GM23248 (cell line): ENCODE results near the gene PPFIBP1. TPM values are rescaled to one million over a fixed set of nuclear protein-coding genes. Genes with fewer than 3 reads are reported as not detected.
A peak's percentile ranks its signal among the peaks of the same experiment; 100 is the strongest.
"Not testable (repeated sequence)": the region's sequence is repeated elsewhere in the genome, so short reads cannot be mapped to it uniquely, and the experiment has no call there.

Experiments
- DNase-seq: peaks from one replicate; pipeline ENCODE4 v3.0.0-alpha.2; 2015
- H2AFZ ChIP-seq: fragments of 200-600 bp; sonication (generic); 2 replicates; pipeline ENCODE4 v1.6.1; 2016; ENCODE audit warnings: antibody characterized with exemption
- H3F3A ChIP-seq: fragments of 200-600 bp; sonication (generic); 2 replicates; pipeline ENCODE4 v1.6.1; 2016; ENCODE audit warnings: mild to moderate bottlenecking, antibody characterized with exemption, mixed run types; ENCODE audit not compliant: insufficient read depth
- H3K27ac ChIP-seq: fragments of 200-600 bp; sonication (generic); 2 replicates; pipeline ENCODE4 v1.5.1; 2016; ENCODE audit warnings: mild to moderate bottlenecking
- H3K27me3 ChIP-seq: fragments of 200-600 bp; sonication (generic); replicated peaks from 2 replicates; pipeline ENCODE4 v1.6.1; 2016; ENCODE audit warnings: mild to moderate bottlenecking; ENCODE audit not compliant: insufficient read depth
- H3K36me3 ChIP-seq: fragments of 200-600 bp; sonication (generic); 2 replicates; pipeline ENCODE4 v1.6.1; 2016; ENCODE audit warnings: low read depth, mild to moderate bottlenecking
- H3K4me1 ChIP-seq: fragments of 200-600 bp; sonication (generic); 2 replicates; pipeline ENCODE4 v1.6.1; 2016; ENCODE audit warnings: mild to moderate bottlenecking; ENCODE audit not compliant: insufficient read depth
- H3K4me2 ChIP-seq: fragments of 200-600 bp; sonication (generic); one replicate; pipeline ENCODE4 v1.6.1; 2016; ENCODE audit warnings: mild to moderate bottlenecking; ENCODE audit not compliant: unreplicated experiment
- H3K4me3 ChIP-seq: fragments of 200-600 bp; sonication (generic); 2 replicates; pipeline ENCODE4 v1.5.1; 2016; ENCODE audit warnings: mild to moderate bottlenecking
- H3K79me2 ChIP-seq: fragments of 200-600 bp; sonication (generic); 2 replicates; pipeline ENCODE4 v1.6.1; 2016; ENCODE audit warnings: mild to moderate bottlenecking; ENCODE audit not compliant: insufficient read depth
- H3K9ac ChIP-seq: fragments of 200-600 bp; sonication (generic); 2 replicates; pipeline ENCODE4 v1.6.1; 2016; ENCODE audit warnings: mild to moderate bottlenecking
- H3K9me2 ChIP-seq: fragments of 200-600 bp; sonication (generic); 2 replicates; pipeline ENCODE4 v1.6.1; 2016; ENCODE audit warnings: mixed run types, mild to moderate bottlenecking, moderate library complexity; ENCODE audit not compliant: insufficient read depth
- H3K9me3 ChIP-seq: fragments of 200-600 bp; sonication (generic); one replicate; pipeline ENCODE4 v1.6.1; 2017; ENCODE audit warnings: low read depth
- H4K20me1 ChIP-seq: fragments of 200-600 bp; sonication (generic); 2 replicates; pipeline ENCODE4 v1.6.0; 2016; ENCODE audit not compliant: insufficient read depth
- EZH2 ChIP-seq: fragments of 200-600 bp; sonication (generic); IDR thresholded peaks from 2 replicates; pipeline ENCODE4 v1.6.1; 2018; ENCODE audit warnings: antibody characterized with exemption, mild to moderate bottlenecking; ENCODE audit not compliant: insufficient read depth, poor library complexity, severe bottlenecking
- EZH2phosphoT487 ChIP-seq: fragments of 200-600 bp; sonication (generic); IDR thresholded peaks from 2 replicates; pipeline ENCODE4 v1.6.1; 2018; ENCODE audit warnings: antibody characterized with exemption, moderate library complexity, mild to moderate bottlenecking, low read depth; ENCODE audit not compliant: insufficient read depth
- WGBS, 2 experiments: methylation state at CpG; one replicate each; pipeline ENCODE4 v1.1.6; 2015 to 2017; ENCODE audit warnings: low lambda C conversion rate in 2 of 2, low coverage in 1 of 2; ENCODE audit errors: missing lambda C conversion rate in 2 of 2; 5-methylcytosine and 5-hydroxymethylcytosine counted together
- in situ Hi-C: fragments of 300-500 bp; cut with MboI; formaldehyde crosslinking; loops from 2 replicates; pipeline ENCODE4 v1.15.0; 2020
- polyA plus RNA-seq: library from polyadenylated mRNA; unstranded; fragments of >200 nt; fragmentation: Nextera tagmentation; extraction: Ambion mirVana; gene quantifications from 2 replicates; pipeline ENCODE4 v1.2.1, GENCODE V29; 2016
- total RNA-seq: library from RNA; depleted of rRNA; stranded (reverse); fragments of >200 nt; shearing (Covaris generic); gene quantifications from 2 replicates; pipeline ENCODE4 v1.2.3, GENCODE V29; 2014

Gene PPFIBP1
- total and polyA plus RNA-seq, 2 experiments from 2014 or later: 86.0 to 101 TPM

GRCh38 chr12:27595231-27595642, 71.2 kb downstream of the PPFIBP1 start:
- H2AFZ ChIP-seq: no peak overlapping the region
- 22 to 24% methylated on average over 16 of the region's 16 CpGs for WGBS, 2 experiments

GRCh38 chr12:27598866-27599265, 74.9 kb downstream of the PPFIBP1 start:
- H3K4me1 ChIP-seq: peaks cover 39% of the 10 kb centered on the region
- H3K9me3 ChIP-seq, H3K9me2 ChIP-seq, H2AFZ ChIP-seq, H3K9ac ChIP-seq, in situ Hi-C loops, H3K27ac ChIP-seq, H3K36me3 ChIP-seq, H3K4me3 ChIP-seq, H3K27me3 ChIP-seq, DNase-seq, H4K20me1 ChIP-seq, H3K4me2 ChIP-seq: not testable (repeated sequence)
- H3F3A ChIP-seq: peaks cover 11% of the 10 kb centered on the region
- H3K79me2 ChIP-seq: peaks cover 99% of the 10 kb centered on the region
- 52 to 56% methylated on average over 1 of the region's 1 CpG for WGBS, 2 experiments

More at GRCh38 chr12:27595231-27595642, 71.2 kb downstream of the PPFIBP1 start:
- Histone ChIP-seq H3K9me2 (no peaks in the 10 kb centered on the region), H4K20me1 (no peaks in the 10 kb centered on the region), H3K4me3 (no peak overlapping the region), H3K4me2 (peak overlapping the region; percentile 35), H3K9me3 (no peaks in the 10 kb centered on the region), H3K79me2 (peaks cover 99% of the 10 kb centered on the region), H3K9ac (peak overlapping the region; percentile 64), H3K4me1 (peaks cover 16% of the 10 kb centered on the region), H3F3A (peaks cover 20% of the 10 kb centered on the region; the same call in 1 of the 2 replicates), H3K27me3 (no peaks in the 10 kb centered on the region), H3K27ac (peak overlapping the region; percentile 63), H3K36me3 (no peaks in the 10 kb centered on the region)
- peak; percentile 88 for DNase-seq
- TF ChIP-seq EZH2phosphoT487 (no peak), EZH2 (no peak)
- in situ Hi-C loops: no loop called here

DNA sequence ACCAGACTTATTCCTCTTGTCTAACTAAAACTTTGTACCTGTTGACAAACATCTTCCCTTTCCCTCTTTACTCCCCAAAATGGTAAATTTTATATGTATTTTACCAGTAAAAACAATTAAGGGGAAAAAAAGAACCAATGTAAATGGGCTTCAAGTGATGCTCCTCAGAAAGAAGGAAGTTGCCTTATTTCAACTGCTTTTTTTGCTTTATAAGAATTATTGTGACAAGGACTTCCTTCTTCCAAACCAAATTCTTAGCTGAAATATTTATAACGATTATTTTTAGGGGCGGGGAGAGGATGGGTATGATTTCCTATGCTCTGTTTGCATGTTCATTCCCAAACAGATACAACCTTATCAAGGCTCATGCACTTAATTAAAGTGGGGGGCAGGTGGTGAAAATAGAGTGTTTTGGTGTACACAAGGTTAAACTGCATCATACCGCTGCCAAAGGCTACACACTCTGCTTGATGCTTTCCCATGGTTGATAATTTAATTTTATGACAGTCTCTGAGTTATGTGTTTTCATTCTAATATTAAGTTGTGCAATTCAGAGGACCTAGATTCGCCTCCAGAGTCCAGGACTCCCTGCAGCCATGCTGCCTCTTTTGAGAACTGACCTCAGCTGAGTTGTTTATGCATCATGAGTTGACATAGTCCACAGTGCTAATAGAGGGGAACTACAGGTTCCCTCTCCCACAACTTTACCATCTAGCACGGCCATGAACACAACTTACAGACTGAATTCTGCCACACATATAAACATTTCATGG, 77.2 kb downstream of the PPFIBP1 start:
- H3K9ac ChIP-seq, H4K20me1 ChIP-seq, H3K9me3 ChIP-seq, H3K27ac ChIP-seq, in situ Hi-C loops, H3K36me3 ChIP-seq, DNase-seq, H3K27me3 ChIP-seq, H3K9me2 ChIP-seq, H3K4me3 ChIP-seq, H2AFZ ChIP-seq: not testable (repeated sequence)
- Histone ChIP-seq H3K4me2 (peak overlapping the region; percentile 24), H3K79me2 (peaks cover 100% of the 10 kb centered on the region), H3F3A (peaks cover 11% of the 10 kb centered on the region), H3K4me1 (peaks cover 28% of the 10 kb centered on the region)
- 66 to 80% methylated on average over 5 of the region's 5 CpGs for WGBS, 2 experiments

DNA sequence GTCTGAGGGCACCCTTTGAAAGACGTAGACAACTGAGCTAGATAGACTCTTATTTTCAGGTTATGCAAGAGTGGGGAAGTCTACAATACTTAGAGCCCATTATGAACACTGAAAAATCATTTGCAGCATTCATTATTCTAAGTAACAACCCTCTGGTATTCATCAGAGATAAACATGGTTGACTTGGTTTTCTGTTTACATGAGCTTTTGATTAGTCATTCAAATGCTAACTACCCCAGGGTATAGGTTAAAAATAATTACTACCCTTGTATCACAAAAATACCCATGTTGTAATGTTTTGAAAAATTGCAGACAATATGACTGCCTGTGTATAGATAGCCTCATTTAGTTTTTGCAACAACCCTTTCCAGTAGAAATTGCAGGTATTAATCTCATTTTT, 78.5 kb downstream of the PPFIBP1 start:
- H3K27ac ChIP-seq: no peak overlapping the region
- H3K4me2 ChIP-seq: no peak overlapping the region
- no peak overlapping the region for H3K4me3 ChIP-seq
- no peaks in the 10 kb centered on the region for H4K20me1 ChIP-seq
- H2AFZ ChIP-seq: no peak overlapping the region
- TF ChIP-seq EZH2phosphoT487: no peak
- no peak for TF ChIP-seq EZH2
- peaks cover 36% of the 10 kb centered on the region for H3K4me1 ChIP-seq
- peaks cover 100% of the 10 kb centered on the region for H3K79me2 ChIP-seq
- H3K36me3 ChIP-seq: no peaks in the 10 kb centered on the region
- H3K9me3 ChIP-seq: no peaks in the 10 kb centered on the region
- DNase-seq: no peak
- H3K27me3 ChIP-seq: no peaks in the 10 kb centered on the region
- no peak overlapping the region for H3K9ac ChIP-seq
- 55 to 61% methylated on average over 1 of the region's 1 CpG for WGBS, 2 experiments
- in situ Hi-C loops: no loop called here
- peaks cover 11% of the 10 kb centered on the region for H3F3A ChIP-seq
- no peaks in the 10 kb centered on the region for H3K9me2 ChIP-seq

DNA sequence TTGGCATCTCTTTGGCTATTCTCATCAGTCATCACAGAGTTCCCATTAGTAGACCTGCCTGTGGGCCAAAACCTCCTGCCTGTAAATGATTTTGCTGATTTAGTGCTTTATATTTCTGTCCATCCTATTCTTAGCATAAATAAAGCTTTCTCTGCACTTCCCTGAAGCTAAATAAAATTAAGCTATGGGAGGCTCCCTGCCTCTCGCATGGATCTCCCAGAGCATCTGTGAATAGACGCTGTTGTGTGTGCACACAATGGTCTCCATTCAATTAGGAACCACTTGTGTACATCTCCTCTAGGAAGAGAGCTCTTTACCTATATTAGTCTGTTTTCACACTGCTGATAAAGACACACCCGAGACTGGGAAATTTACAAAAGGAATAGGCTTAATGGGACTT, 80.4 kb downstream of the PPFIBP1 start:
- Histone ChIP-seq H3F3A (peaks cover 11% of the 10 kb centered on the region), H3K4me2 (no peak overlapping the region), H3K4me1 (peaks cover 54% of the 10 kb centered on the region), H4K20me1 (no peaks in the 10 kb centered on the region), H3K27ac (no peak overlapping the region), H3K4me3 (no peak overlapping the region), H3K36me3 (no peaks in the 10 kb centered on the region), H3K9ac (no peak overlapping the region), H3K27me3 (no peaks in the 10 kb centered on the region), H3K79me2 (peaks cover 100% of the 10 kb centered on the region), H2AFZ (no peak overlapping the region), H3K9me3 (no peaks in the 10 kb centered on the region), H3K9me2 (no peaks in the 10 kb centered on the region)
- no peak for DNase-seq
- in situ Hi-C loops: no loop called here
- no peak for TF ChIP-seq EZH2
- no peak for TF ChIP-seq EZH2phosphoT487
- WGBS, 2 experiments: 94 to 99% methylated on average over 3 of the region's 3 CpGs
